Fibroblast of lung (primary cell): ENCODE data around the gene HIPK2. TPM values are rescaled to one million over a fixed set of nuclear protein-coding genes. Genes with fewer than 3 reads are reported as not detected.

Experiments used
- DNase-seq, 2 donors: peaks; one replicate each; pipeline versions ENCODE4 v3.0.0 to v3.0.0-alpha.2; 2010; ENCODE audit warnings: low read depth in 2 of 2
- H2AFZ ChIP-seq: 2 replicates; pipeline ENCODE4 v1.5.1; 2012; ENCODE audit warnings: low read length, control low read depth, inconsistent platforms
- H3K27ac ChIP-seq: 2 replicates; pipeline ENCODE4 v1.5.1; 2011; ENCODE audit warnings: low read length, control low read depth; ENCODE audit not compliant: insufficient read depth
- H3K27me3 ChIP-seq: 2 replicates; pipeline ENCODE4 v1.5.1; 2011; ENCODE audit warnings: mild to moderate bottlenecking, low read length; ENCODE audit not compliant: control insufficient read depth, insufficient read depth
- H3K36me3 ChIP-seq: 2 replicates; pipeline ENCODE4 v1.5.1; 2011; ENCODE audit warnings: low read length; ENCODE audit not compliant: control insufficient read depth, insufficient read depth
- H3K4me1 ChIP-seq: 2 replicates; pipeline ENCODE4 v1.5.1; 2011; ENCODE audit warnings: low read length; ENCODE audit not compliant: control insufficient read depth, insufficient read depth; ENCODE audit errors: extremely low read depth
- H3K4me2 ChIP-seq: 2 replicates; pipeline ENCODE4 v1.5.1; 2011; ENCODE audit warnings: low read length, control low read depth; ENCODE audit not compliant: insufficient read depth; ENCODE audit errors: extremely low read depth
- H3K4me3 ChIP-seq, 4 experiments: fragments of 200-600 bp in 1 of 4; sonication (generic) in 1 of 4; replicated peaks in 1 of 4; 2 replicates each; pipeline ENCODE4 v1.5.1; 2011 to 2016; ENCODE audit warnings: low read length in 4 of 4, low read depth in 3 of 4, mild to moderate bottlenecking in 3 of 4, control low read depth in 2 of 4, inconsistent platforms in 1 of 4, mixed read lengths in 1 of 4; ENCODE audit not compliant: insufficient read depth in 1 of 4; ENCODE audit errors: control extremely low read depth in 1 of 4
- H3K79me2 ChIP-seq: 2 replicates; pipeline ENCODE4 v1.5.1; 2012; ENCODE audit warnings: mild to moderate bottlenecking, low read length, inconsistent platforms; ENCODE audit not compliant: control insufficient read depth, insufficient read depth
- H3K9ac ChIP-seq: 2 replicates; pipeline ENCODE4 v1.5.1; 2011; ENCODE audit warnings: mild to moderate bottlenecking, low read length, control low read depth; ENCODE audit not compliant: insufficient read depth
- H3K9me3 ChIP-seq: 2 replicates; pipeline ENCODE4 v1.5.1; 2012; ENCODE audit warnings: low read depth, low read length; ENCODE audit not compliant: control insufficient read depth, insufficient read depth
- H4K20me1 ChIP-seq: 2 replicates; pipeline ENCODE4 v1.5.1; 2011; ENCODE audit warnings: low read length; ENCODE audit not compliant: control insufficient read depth, insufficient read depth; ENCODE audit errors: extremely low read depth
- CTCF ChIP-seq, 2 donors: IDR thresholded peaks in 1 of 2; conservative IDR thresholded peaks in 1 of 2; 1 replicate in 1 of 2; 2 replicates in 1 of 2; pipeline ENCODE4 v1.5.1; 2011 to 2012; ENCODE audit warnings: low read length in 2 of 2, control low read depth in 1 of 2, inconsistent platforms in 1 of 2, low read depth in 1 of 2, mild to moderate bottlenecking in 1 of 2
- EZH2 ChIP-seq: IDR thresholded peaks from 2 replicates; pipeline ENCODE4 v1.5.1; 2012; ENCODE audit warnings: low read length, control low read depth, mild to moderate bottlenecking; ENCODE audit errors: missing control alignments
- polyA plus RNA-seq, 2 donors: library from polyadenylated mRNA; depleted of rRNA in 1 of 2; stranded (reverse) in 1 of 2; unstranded in 1 of 2; fragments of >200 nt; gene quantifications; 2 replicates each; pipeline ENCODE4 v1.2.1, GENCODE V29; 2011 to 2012; ENCODE audit warnings: missing spikeins in 1 of 2
- total RNA-seq: library from RNA; depleted of rRNA; stranded (reverse); fragments of >200 nt; gene quantifications from 2 replicates; pipeline ENCODE4 v1.2.1, GENCODE V29; 2014

Gene HIPK2
- total and polyA plus RNA-seq, 2 donors (not counting 1 experiment from before 2014, with no cell fraction given): 10.1 to 11.1 TPM

- H3K4me2 ChIP-seq: no peak overlapping the region
- peak overlapping the region; percentile 51 for H3K27ac ChIP-seq
- no peak overlapping the region for H3K9ac ChIP-seq
Measured at GRCh38 chr7:139726485-139726869, 51.3 kb downstream of the HIPK2 start.

GRCh38 chr7:139725858-139726484, 51.8 kb downstream of the HIPK2 start:
- Histone ChIP-seq H3K4me1 (peaks cover 24% of the 10 kb centered on the region), H3K4me3 (no peak overlapping the region), H3K79me2 (peaks cover 41% of the 10 kb centered on the region), H4K20me1 (no peaks in the 10 kb centered on the region), H3K4me2 (no peak overlapping the region), H3K27ac (no peak overlapping the region), H3K9ac (no peak overlapping the region), H3K27me3 (no peaks in the 10 kb centered on the region), H3K9me3 (no peaks in the 10 kb centered on the region), H3K36me3 (no peaks in the 10 kb centered on the region), H2AFZ (no peak overlapping the region)
- TF ChIP-seq EZH2: no peak
- no peak for TF ChIP-seq CTCF (conservative IDR thresholded peaks at IDR 0.05 in 1 of 2, IDR thresholded peaks at IDR 0.05 in 1 of 2; ENCODE audit: low read depth in 1 of 2, low read length in 2 of 2)
- no peak for DNase-seq

More at GRCh38 chr7:139726485-139726869, 51.3 kb downstream of the HIPK2 start:
- no peaks in the 10 kb centered on the region for H4K20me1 ChIP-seq
- H3K36me3 ChIP-seq: no peaks in the 10 kb centered on the region
- peak in 1 of 2 donors; percentile 50 for DNase-seq
- TF ChIP-seq CTCF (conservative IDR thresholded peaks at IDR 0.05 in 1 of 2, IDR thresholded peaks at IDR 0.05 in 1 of 2; ENCODE audit: low read depth in 1 of 2, low read length in 2 of 2): no peak
- TF ChIP-seq EZH2: no peak
- no peaks in the 10 kb centered on the region for H3K27me3 ChIP-seq
- no peak overlapping the region for H3K4me3 ChIP-seq
- H3K9me3 ChIP-seq: no peaks in the 10 kb centered on the region
- H3K4me1 ChIP-seq: peaks cover 28% of the 10 kb centered on the region
- H2AFZ ChIP-seq: no peak overlapping the region
- peaks cover 41% of the 10 kb centered on the region for H3K79me2 ChIP-seq

- Histone ChIP-seq H3K27me3 (no peaks in the 10 kb centered on the region), H3K36me3 (no peaks in the 10 kb centered on the region), H4K20me1 (no peaks in the 10 kb centered on the region), H3K4me3 (no peak overlapping the region), H3K9ac (no peak overlapping the region), H3K79me2 (peaks cover 43% of the 10 kb centered on the region), H3K4me1 (peaks cover 23% of the 10 kb centered on the region), H2AFZ (no peak overlapping the region), H3K9me3 (no peaks in the 10 kb centered on the region), H3K4me2 (peak overlapping the region; percentile 16), H3K27ac (no peak overlapping the region)
- no peak for TF ChIP-seq CTCF (conservative IDR thresholded peaks at IDR 0.05 in 1 of 2, IDR thresholded peaks at IDR 0.05 in 1 of 2; ENCODE audit: low read depth in 1 of 2, low read length in 2 of 2)
- no peak for TF ChIP-seq EZH2
- DNase-seq: peak; percentile 87 to 96
Measured at GRCh38 chr7:139725077-139725476, 52.7 kb downstream of the HIPK2 start.
